Bone marrow (tissue), 2 donors: ENCODE measurements around the gene RUSF1.

ENCODE experiments used
- DNase-seq, 2 donors: peaks; one replicate each; lab custom pipeline; 2025; lab: John Stamatoyannopoulos, UW

RUSF1 gene

GRCh38 chr16:31471241-31471874 lies 36.8 kb downstream of the RUSF1 start:
- no peak for DNase-seq

- DNase-seq, result no peak
Observed at GRCh38 chr16:31470615-31471014, 37.6 kb downstream of the RUSF1 start.

- no peak for DNase-seq
Observed at GRCh38 chr16:31467858-31468257, 40.3 kb downstream of the RUSF1 start.

- DNase-seq, result no peak
Observed at GRCh38 chr16:31467151-31467773, 40.9 kb downstream of the RUSF1 start.

GRCh38 chr16:31466381-31466841 lies 41.8 kb downstream of the RUSF1 start:
- no peak for DNase-seq

GRCh38 chr16:31465788-31466370 lies 42.3 kb downstream of the RUSF1 start:
- no peak for DNase-seq

- no peak for DNase-seq
Observed at GRCh38 chr16:31464781-31465260, 43.4 kb downstream of the RUSF1 start.

- DNase-seq, result no peak
Observed at GRCh38 chr16:31464348-31464769, 43.8 kb downstream of the RUSF1 start.

- DNase-seq, result no peak
Observed at GRCh38 chr16:31461921-31462804, 46.0 kb downstream of the RUSF1 start.

- DNase-seq, result no peak
Observed at GRCh38 chr16:31461201-31461920, 46.8 kb downstream of the RUSF1 start.

GRCh38 chr16:31460582-31461002 lies 47.6 kb downstream of the RUSF1 start:
- peak in 1 of 2 donors; percentile 31 for DNase-seq

GRCh38 chr16:31459687-31460581 lies 48.3 kb downstream of the RUSF1 start:
- DNase-seq, result peak; percentile 97 to 100

GRCh38 chr16:31458844-31459686 lies 49.1 kb downstream of the RUSF1 start, which contains the start of gene ARMC5:
Gene ARMC5, plus strand, starts transcription at chr16:31459501. Its CDS starts 24 bp downstream, at chr16:31459525.
- DNase-seq, result peak; percentile 93 to 100

- DNase-seq, result peak; percentile 21 to 58
Observed at GRCh38 chr16:31458073-31458843, 49.9 kb downstream of the RUSF1 start.

GRCh38 chr16:31456988-31457360 lies 51.2 kb downstream of the RUSF1 start:
- no peak for DNase-seq

- no peak for DNase-seq
Observed at GRCh38 chr16:31455601-31456314, 52.4 kb downstream of the RUSF1 start.

GRCh38 chr16:31453255-31454204 lies 54.7 kb downstream of the RUSF1 start:
- DNase-seq, result peak in 1 of 2 donors; percentile 65
